IMR-90 (cell line): ENCODE measurements around the gene SWI5.

Experiments used
- CEBPB ChIP-seq: IDR thresholded peaks from 2 replicates; pipeline ENCODE4 v1.6.1; 2012; ENCODE audit warnings: low read depth, low read length, improper control_type of control experiment
- MAFK ChIP-seq: IDR thresholded peaks from 2 replicates; pipeline ENCODE4 v1.6.1; 2012; ENCODE audit warnings: low read depth, low read length, improper control_type of control experiment
- POLR2A ChIP-seq: IDR thresholded peaks from 2 replicates; pipeline ENCODE4 v1.6.1; 2012; ENCODE audit warnings: mild to moderate bottlenecking, low read depth, low read length
- RCOR1 ChIP-seq: IDR thresholded peaks from 2 replicates; pipeline ENCODE4 v1.6.1; 2012; ENCODE audit warnings: mild to moderate bottlenecking, low read length, improper control_type of control experiment; ENCODE audit not compliant: insufficient replicate concordance
- TF ChIP-seq, protein P1 (sequence below): conservative IDR thresholded peaks from 2 replicates; pipeline ENCODE4 v1.5.1; 2012; ENCODE audit warnings: mild to moderate bottlenecking, low read depth, low read length, improper control_type of control experiment

DNA sequence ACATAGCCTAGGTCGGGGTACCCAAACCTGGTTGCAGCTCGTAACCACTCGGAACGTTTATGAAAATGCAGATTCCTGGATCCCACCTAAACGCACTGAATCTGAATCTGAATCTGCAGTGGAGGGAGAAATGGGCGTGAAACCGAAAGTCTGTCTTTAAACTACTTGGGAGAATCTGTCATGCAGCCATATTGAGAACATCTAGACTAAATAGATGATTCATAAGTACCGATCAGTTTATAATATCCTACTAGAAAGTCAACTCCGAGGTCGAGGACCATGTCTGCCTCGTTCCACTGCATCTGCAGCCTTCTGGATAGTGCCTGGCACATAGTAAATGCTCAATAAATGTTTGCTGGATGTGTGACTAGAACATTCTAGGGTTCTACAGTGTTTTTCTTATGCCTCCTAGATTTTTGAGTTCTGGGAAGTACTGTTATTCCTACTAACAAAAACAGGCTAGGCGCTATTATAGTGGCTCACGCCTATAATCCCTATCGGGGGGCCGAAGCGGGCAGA, 47.2 kb downstream of the SWI5 start:
- TF ChIP-seq, protein P1, sequence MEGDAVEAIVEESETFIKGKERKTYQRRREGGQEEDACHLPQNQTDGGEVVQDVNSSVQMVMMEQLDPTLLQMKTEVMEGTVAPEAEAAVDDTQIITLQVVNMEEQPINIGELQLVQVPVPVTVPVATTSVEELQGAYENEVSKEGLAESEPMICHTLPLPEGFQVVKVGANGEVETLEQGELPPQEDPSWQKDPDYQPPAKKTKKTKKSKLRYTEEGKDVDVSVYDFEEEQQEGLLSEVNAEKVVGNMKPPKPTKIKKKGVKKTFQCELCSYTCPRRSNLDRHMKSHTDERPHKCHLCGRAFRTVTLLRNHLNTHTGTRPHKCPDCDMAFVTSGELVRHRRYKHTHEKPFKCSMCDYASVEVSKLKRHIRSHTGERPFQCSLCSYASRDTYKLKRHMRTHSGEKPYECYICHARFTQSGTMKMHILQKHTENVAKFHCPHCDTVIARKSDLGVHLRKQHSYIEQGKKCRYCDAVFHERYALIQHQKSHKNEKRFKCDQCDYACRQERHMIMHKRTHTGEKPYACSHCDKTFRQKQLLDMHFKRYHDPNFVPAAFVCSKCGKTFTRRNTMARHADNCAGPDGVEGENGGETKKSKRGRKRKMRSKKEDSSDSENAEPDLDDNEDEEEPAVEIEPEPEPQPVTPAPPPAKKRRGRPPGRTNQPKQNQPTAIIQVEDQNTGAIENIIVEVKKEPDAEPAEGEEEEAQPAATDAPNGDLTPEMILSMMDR = no peak
- TF ChIP-seq CEBPB (no peak), MAFK (no peak), POLR2A (no peak), RCOR1 (no peak)
